Testis (tissue), 2 donors: Measurements from ENCODE around the gene NEDD1.

Experiments used
- CTCF ChIP-seq, 3 experiments: fragments of 450-650 bp in 2 of 3; fragments of 200-600 bp in 1 of 3; sonication (generic) in 1 of 3; IDR thresholded peaks; one replicate each; pipeline ENCODE4 v1.5.1; 2016 to 2019; ENCODE audit warnings: antibody characterized with exemption in 3 of 3, mild to moderate bottlenecking in 2 of 3, moderate library complexity in 1 of 3
- POLR2A ChIP-seq: fragments of 450-650 bp; IDR thresholded peaks from one replicate; pipeline ENCODE4 v1.6.1; 2017; ENCODE audit warnings: antibody characterized with exemption, mild to moderate bottlenecking, moderate library complexity

GRCh38 chr12:96882862-96883261 is 24.2 kb upstream of the NEDD1 start:
- TF ChIP-seq CTCF (IDR thresholded peaks at IDR 0.05), result no peak
- TF ChIP-seq POLR2A, result no peak
